GM12878 (cell line): ENCODE measurements around the gene SHC4. TPM values are rescaled to one million over a fixed set of nuclear protein-coding genes. Genes with fewer than 3 reads are reported as not detected.

Experiments used
- ATAC-seq: fragments of 200-7000 bp; cut with Tn5 transposase; 3 replicates; pipeline ENCODE4 v1.9.1; 2020; ENCODE audit warnings: mild to moderate bottlenecking, moderate library complexity
- BruUV-seq: library from RNA; stranded (reverse); fragments of 400-500 nt; replicated peaks from 2 replicates; lab custom pipeline; 2021; lab: Mats Ljungman, UMichigan
- CTCF ChIA-PET: fragments of 300-600 bp; sonication (Branson Sonifier 250); formaldehyde crosslinking; extraction: SDS; loops from one replicate; lab custom pipeline; 2021; ENCODE audit warnings: inconsistent platforms; lab: Yijun Ruan, JAX
- POLR2A ChIA-PET: fragments of 350-600 bp; formaldehyde crosslinking; extraction: SDS; loops from one replicate; lab custom pipeline; 2021; ENCODE audit warnings: inconsistent platforms; lab: Charles Lee
- RAD21 ChIA-PET: fragments of 300-600 bp; sonication (Branson Sonifier 250); formaldehyde crosslinking; loops from one replicate; lab custom pipeline; 2023; ENCODE audit warnings: antibody characterized with exemption; ENCODE audit not compliant: unreplicated experiment; lab: Charles Lee
- SMC1A ChIA-PET: fragments of 300-600 bp; sonication (Branson Sonifier 250); formaldehyde crosslinking; loops from one replicate; lab custom pipeline; 2023; ENCODE audit not compliant: unreplicated experiment, uncharacterized antibody; lab: Charles Lee
- DNase-seq: peaks from one replicate; pipeline ENCODE4 v3.0.0-alpha.2; 2011; ENCODE audit warnings: low read depth, low spot score
- FAIRE-seq: peaks from 3 replicates; lab custom pipeline; 2011; peaks lifted over from hg19 to GRCh38; lab: Jason Lieb, UNC
- H2AFZ ChIP-seq: 2 replicates; pipeline ENCODE4 v1.6.0; 2011; ENCODE audit warnings: low read depth, low read length, control low read depth; ENCODE audit not compliant: control insufficient read depth
- H3K27ac ChIP-seq: 2 replicates; pipeline ENCODE4 v1.5.1; 2011; ENCODE audit warnings: control low read depth; ENCODE audit not compliant: control insufficient read depth, insufficient read depth
- H3K27me3 ChIP-seq, 2 experiments: replicated peaks in 1 of 2; 2 replicates each; pipeline versions ENCODE4 v1.6.0 to v1.6.1; 2011; ENCODE audit warnings: low read length in 1 of 2; ENCODE audit not compliant: control insufficient read depth in 2 of 2, insufficient read depth in 2 of 2
- H3K36me3 ChIP-seq, 2 experiments: 2 replicates each; pipeline ENCODE4 v1.5.1; 2011; ENCODE audit warnings: low read length in 1 of 2; ENCODE audit not compliant: control insufficient read depth in 2 of 2, insufficient read depth in 2 of 2
- H3K4me1 ChIP-seq: 2 replicates; pipeline ENCODE4 v1.6.1; 2011; ENCODE audit warnings: mild to moderate bottlenecking, low read length, moderate library complexity, mixed read lengths; ENCODE audit not compliant: control insufficient read depth, insufficient read depth
- H3K4me2 ChIP-seq: 2 replicates; pipeline ENCODE4 v1.6.0; 2011; ENCODE audit warnings: control low read depth; ENCODE audit not compliant: control insufficient read depth, insufficient read depth
- H3K4me3 ChIP-seq: fragments of 200-600 bp; sonication (generic); 2 replicates; pipeline ENCODE4 v1.5.1; 2016
- H3K79me2 ChIP-seq: 2 replicates; pipeline ENCODE4 v1.6.0; 2011; ENCODE audit warnings: low read length; ENCODE audit not compliant: control insufficient read depth, insufficient read depth
- H3K9ac ChIP-seq: 2 replicates; pipeline ENCODE4 v1.8.0; 2011; ENCODE audit warnings: low read length, control low read depth, mixed read lengths; ENCODE audit not compliant: control insufficient read depth, insufficient read depth
- H3K9me3 ChIP-seq: replicated peaks from 3 replicates; pipeline ENCODE4 v1.5.1; 2011; ENCODE audit warnings: mild to moderate bottlenecking, low read length; ENCODE audit not compliant: control insufficient read depth, insufficient read depth
- H4K20me1 ChIP-seq: 2 replicates; pipeline ENCODE4 v1.6.0; 2011; ENCODE audit not compliant: control insufficient read depth, insufficient read depth
- CBX5 ChIP-seq: sonication (generic); IDR thresholded peaks from 2 replicates; pipeline ENCODE4 v1.6.1; 2016; ENCODE audit warnings: low read depth, moderate library complexity, mild to moderate bottlenecking, inconsistent platforms
- CEBPB ChIP-seq, 2 experiments: fragments of 150-350 bp in 1 of 2; IDR thresholded peaks; 2 replicates each; pipeline ENCODE4 v1.6.1; 2012 to 2014; ENCODE audit warnings: low read depth in 2 of 2, low read length in 2 of 2, borderline replicate concordance in 1 of 2, inconsistent platforms in 1 of 2
- KDM1A ChIP-seq: fragments of 200-600 bp; sonication (generic); IDR thresholded peaks from 2 replicates; pipeline ENCODE4 v1.6.1; 2016; ENCODE audit warnings: borderline replicate concordance
- MTA2 ChIP-seq: fragments of 450-650 bp; IDR thresholded peaks from 2 replicates; pipeline ENCODE4 v1.6.1; 2016; ENCODE audit warnings: low read depth, mild to moderate bottlenecking, moderate library complexity
- RAD51 ChIP-seq: fragments of 450-650 bp; IDR thresholded peaks from 2 replicates; pipeline ENCODE4 v1.6.1; 2016; ENCODE audit warnings: moderate library complexity, mild to moderate bottlenecking, inconsistent platforms
- SMAD1 ChIP-seq: fragments of 450-650 bp; IDR thresholded peaks from 2 replicates; pipeline ENCODE4 v1.6.1; 2018; ENCODE audit warnings: mild to moderate bottlenecking, low read depth; ENCODE audit not compliant: partially characterized antibody
- in situ Hi-C: fragments of 300-500 bp; cut with MboI; formaldehyde crosslinking; loops from 9 replicates; pipeline ENCODE4 v1.14.3; 2018; ENCODE audit warnings: mixed read lengths
- intact Hi-C: fragments of 100-400 bp; cut with micrococcal nuclease; formaldehyde crosslinking; loops from one replicate; pipeline ENCODE4 v1.14.2; 2022; ENCODE audit not compliant: unreplicated experiment
- polyA plus RNA-seq, 11 experiments: library from polyadenylated mRNA; depleted of rRNA in 4 of 11; unstranded in 6 of 11; stranded (reverse) in 5 of 11; fragments of >200 nt; fragmentation: Nextera tagmentation in 4 of 11; fragmentation: Illumina TruSeq in 1 of 11; extraction: Ambion mirVana in 4 of 11; extraction: Trizol in 1 of 11; gene quantifications; 1 replicate in 1 of 11; 2 replicates in 10 of 11; pipeline versions ENCODE4 v1.2.1 to v1.2.3, GENCODE V29; 2011 to 2016; ENCODE audit warnings: inconsistent platforms in 2 of 11, missing spikeins in 2 of 11, low read depth in 1 of 11
- total RNA-seq, 4 experiments: library from RNA; depleted of rRNA in 3 of 4; stranded (reverse); fragments of >200 nt in 3 of 4; fragmentation: Illumina TruSeq in 1 of 4; extraction: Trizol in 1 of 4; gene quantifications; 2 replicates each; pipeline versions ENCODE4 v1.2.1 to v1.2.3, GENCODE V29; 2013 to 2021
- TF ChIP-seq, protein P1 (sequence below): IDR thresholded peaks from 2 replicates; pipeline ENCODE4 v1.6.1; 2011; ENCODE audit warnings: borderline replicate concordance, low read depth, mild to moderate bottlenecking, moderate library complexity, low read length; ENCODE audit not compliant: insufficient read depth, poor library complexity, severe bottlenecking
- TF ChIP-seq, protein P2 (sequence below): IDR thresholded peaks from 2 replicates; pipeline ENCODE4 v1.6.1; 2012; ENCODE audit warnings: mild to moderate bottlenecking, low read depth, low read length
- TF ChIP-seq, protein P3 (sequence below): fragments of 450-650 bp; IDR thresholded peaks from 2 replicates; pipeline ENCODE4 v1.6.1; 2017; ENCODE audit warnings: mild to moderate bottlenecking, moderate library complexity
- TF ChIP-seq, protein P4 (sequence below): fragments of 450-650 bp; IDR thresholded peaks from 2 replicates; pipeline ENCODE4 v1.6.1; 2018; ENCODE audit warnings: mild to moderate bottlenecking, low read depth, moderate library complexity; ENCODE audit not compliant: partially characterized antibody

The SHC4 gene
- total and polyA plus RNA-seq, 10 of the 15 experiments (the other 5 are each of a cell fraction or from before 2014, with no cell fraction given) = 0.04 to 0.87 (median 0.14) TPM

DNA sequence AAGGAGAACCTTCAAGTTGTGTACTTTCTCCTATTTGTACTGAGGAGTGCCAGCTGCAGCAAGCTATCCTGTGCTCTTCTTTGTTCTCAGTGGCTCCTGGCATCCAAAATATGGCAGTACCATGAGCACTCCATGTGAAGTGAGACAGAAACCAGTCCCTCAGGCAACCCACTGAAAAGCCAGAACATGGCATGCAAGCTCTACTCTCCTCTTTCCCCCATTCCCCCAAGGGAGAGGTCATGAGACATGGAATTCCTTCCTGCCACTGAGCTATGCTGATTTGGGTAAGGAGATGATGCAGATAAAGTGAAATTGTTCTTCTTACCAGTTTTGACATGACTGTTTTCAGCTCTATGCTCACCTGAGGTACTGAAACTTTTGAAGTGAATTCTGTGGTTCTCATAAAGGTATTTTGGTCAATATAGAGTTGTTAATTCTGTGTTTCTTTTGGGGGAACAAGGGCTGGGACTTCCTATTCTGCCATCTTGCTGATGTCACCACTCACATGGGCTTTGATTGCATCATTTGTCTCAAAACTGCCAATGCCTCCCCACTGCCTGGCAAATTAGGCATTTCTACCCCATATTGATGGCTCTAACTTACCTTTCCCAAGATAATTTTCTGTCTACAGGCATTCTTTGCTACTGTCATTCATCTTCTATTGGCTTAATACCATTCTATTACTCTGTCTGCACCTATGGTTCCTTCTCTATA lies 130.0 kb downstream of the SHC4 start:
- POLR2A ChIA-PET = no interaction called here
- no peaks in the 10 kb centered on the region for H4K20me1 ChIP-seq
- H3K4me2 ChIP-seq = no peak overlapping the region
- H3K4me3 ChIP-seq = no peak overlapping the region
- TF ChIP-seq KDM1A = no peak
- TF ChIP-seq, protein P1, sequence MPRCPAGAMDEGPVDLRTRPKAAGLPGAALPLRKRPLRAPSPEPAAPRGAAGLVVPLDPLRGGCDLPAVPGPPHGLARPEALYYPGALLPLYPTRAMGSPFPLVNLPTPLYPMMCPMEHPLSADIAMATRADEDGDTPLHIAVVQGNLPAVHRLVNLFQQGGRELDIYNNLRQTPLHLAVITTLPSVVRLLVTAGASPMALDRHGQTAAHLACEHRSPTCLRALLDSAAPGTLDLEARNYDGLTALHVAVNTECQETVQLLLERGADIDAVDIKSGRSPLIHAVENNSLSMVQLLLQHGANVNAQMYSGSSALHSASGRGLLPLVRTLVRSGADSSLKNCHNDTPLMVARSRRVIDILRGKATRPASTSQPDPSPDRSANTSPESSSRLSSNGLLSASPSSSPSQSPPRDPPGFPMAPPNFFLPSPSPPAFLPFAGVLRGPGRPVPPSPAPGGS = no peak
- TF ChIP-seq, protein P2, sequence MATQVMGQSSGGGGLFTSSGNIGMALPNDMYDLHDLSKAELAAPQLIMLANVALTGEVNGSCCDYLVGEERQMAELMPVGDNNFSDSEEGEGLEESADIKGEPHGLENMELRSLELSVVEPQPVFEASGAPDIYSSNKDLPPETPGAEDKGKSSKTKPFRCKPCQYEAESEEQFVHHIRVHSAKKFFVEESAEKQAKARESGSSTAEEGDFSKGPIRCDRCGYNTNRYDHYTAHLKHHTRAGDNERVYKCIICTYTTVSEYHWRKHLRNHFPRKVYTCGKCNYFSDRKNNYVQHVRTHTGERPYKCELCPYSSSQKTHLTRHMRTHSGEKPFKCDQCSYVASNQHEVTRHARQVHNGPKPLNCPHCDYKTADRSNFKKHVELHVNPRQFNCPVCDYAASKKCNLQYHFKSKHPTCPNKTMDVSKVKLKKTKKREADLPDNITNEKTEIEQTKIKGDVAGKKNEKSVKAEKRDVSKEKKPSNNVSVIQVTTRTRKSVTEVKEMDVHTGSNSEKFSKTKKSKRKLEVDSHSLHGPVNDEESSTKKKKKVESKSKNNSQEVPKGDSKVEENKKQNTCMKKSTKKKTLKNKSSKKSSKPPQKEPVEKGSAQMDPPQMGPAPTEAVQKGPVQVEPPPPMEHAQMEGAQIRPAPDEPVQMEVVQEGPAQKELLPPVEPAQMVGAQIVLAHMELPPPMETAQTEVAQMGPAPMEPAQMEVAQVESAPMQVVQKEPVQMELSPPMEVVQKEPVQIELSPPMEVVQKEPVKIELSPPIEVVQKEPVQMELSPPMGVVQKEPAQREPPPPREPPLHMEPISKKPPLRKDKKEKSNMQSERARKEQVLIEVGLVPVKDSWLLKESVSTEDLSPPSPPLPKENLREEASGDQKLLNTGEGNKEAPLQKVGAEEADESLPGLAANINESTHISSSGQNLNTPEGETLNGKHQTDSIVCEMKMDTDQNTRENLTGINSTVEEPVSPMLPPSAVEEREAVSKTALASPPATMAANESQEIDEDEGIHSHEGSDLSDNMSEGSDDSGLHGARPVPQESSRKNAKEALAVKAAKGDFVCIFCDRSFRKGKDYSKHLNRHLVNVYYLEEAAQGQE = no peak
- TF ChIP-seq SMAD1 = no peak
- no peak for TF ChIP-seq CEBPB (IDR thresholded peaks at IDR 0.05; ENCODE audit: borderline replicate concordance in 1 of 2, low read depth in 2 of 2, low read length in 2 of 2)
- TF ChIP-seq RAD51 = no peak
- TF ChIP-seq CBX5 = no peak
- TF ChIP-seq MTA2 = no peak
- TF ChIP-seq, protein P3, sequence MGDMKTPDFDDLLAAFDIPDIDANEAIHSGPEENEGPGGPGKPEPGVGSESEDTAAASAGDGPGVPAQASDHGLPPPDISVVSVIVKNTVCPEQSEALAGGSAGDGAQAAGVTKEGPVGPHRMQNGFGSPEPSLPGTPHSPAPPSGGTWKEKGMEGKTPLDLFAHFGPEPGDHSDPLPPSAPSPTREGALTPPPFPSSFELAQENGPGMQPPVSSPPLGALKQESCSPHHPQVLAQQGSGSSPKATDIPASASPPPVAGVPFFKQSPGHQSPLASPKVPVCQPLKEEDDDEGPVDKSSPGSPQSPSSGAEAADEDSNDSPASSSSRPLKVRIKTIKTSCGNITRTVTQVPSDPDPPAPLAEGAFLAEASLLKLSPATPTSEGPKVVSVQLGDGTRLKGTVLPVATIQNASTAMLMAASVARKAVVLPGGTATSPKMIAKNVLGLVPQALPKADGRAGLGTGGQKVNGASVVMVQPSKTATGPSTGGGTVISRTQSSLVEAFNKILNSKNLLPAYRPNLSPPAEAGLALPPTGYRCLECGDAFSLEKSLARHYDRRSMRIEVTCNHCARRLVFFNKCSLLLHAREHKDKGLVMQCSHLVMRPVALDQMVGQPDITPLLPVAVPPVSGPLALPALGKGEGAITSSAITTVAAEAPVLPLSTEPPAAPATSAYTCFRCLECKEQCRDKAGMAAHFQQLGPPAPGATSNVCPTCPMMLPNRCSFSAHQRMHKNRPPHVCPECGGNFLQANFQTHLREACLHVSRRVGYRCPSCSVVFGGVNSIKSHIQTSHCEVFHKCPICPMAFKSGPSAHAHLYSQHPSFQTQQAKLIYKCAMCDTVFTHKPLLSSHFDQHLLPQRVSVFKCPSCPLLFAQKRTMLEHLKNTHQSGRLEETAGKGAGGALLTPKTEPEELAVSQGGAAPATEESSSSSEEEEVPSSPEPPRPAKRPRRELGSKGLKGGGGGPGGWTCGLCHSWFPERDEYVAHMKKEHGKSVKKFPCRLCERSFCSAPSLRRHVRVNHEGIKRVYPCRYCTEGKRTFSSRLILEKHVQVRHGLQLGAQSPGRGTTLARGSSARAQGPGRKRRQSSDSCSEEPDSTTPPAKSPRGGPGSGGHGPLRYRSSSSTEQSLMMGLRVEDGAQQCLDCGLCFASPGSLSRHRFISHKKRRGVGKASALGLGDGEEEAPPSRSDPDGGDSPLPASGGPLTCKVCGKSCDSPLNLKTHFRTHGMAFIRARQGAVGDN = no peak
- TF ChIP-seq, protein P4, sequence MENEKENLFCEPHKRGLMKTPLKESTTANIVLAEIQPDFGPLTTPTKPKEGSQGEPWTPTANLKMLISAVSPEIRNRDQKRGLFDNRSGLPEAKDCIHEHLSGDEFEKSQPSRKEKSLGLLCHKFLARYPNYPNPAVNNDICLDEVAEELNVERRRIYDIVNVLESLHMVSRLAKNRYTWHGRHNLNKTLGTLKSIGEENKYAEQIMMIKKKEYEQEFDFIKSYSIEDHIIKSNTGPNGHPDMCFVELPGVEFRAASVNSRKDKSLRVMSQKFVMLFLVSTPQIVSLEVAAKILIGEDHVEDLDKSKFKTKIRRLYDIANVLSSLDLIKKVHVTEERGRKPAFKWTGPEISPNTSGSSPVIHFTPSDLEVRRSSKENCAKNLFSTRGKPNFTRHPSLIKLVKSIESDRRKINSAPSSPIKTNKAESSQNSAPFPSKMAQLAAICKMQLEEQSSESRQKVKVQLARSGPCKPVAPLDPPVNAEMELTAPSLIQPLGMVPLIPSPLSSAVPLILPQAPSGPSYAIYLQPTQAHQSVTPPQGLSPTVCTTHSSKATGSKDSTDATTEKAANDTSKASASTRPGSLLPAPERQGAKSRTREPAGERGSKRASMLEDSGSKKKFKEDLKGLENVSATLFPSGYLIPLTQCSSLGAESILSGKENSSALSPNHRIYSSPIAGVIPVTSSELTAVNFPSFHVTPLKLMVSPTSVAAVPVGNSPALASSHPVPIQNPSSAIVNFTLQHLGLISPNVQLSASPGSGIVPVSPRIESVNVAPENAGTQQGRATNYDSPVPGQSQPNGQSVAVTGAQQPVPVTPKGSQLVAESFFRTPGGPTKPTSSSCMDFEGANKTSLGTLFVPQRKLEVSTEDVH = no peak
- TF ChIP-seq, all 136 proteins: peak for 0
- H3K4me1 ChIP-seq = no peaks in the 10 kb centered on the region
- intact Hi-C loops = no loop called here
- in situ Hi-C loops = no loop called here
- ATAC-seq (no peak), DNase-seq (no peak), FAIRE-seq (no peak)
- H2AFZ ChIP-seq = no peak overlapping the region
- H3K27ac ChIP-seq = no peak overlapping the region
- RAD21 ChIA-PET = no interaction called here
- no TSS peak for BruUV-seq
- H3K9me3 ChIP-seq = no peaks in the 10 kb centered on the region; the same call in 2 of the 3 replicates
- SMC1A ChIA-PET = no interaction called here
- no peaks in the 10 kb centered on the region for H3K36me3 ChIP-seq
- no peak overlapping the region for H3K9ac ChIP-seq
- no peaks in the 10 kb centered on the region for H3K79me2 ChIP-seq
- no peaks in the 10 kb centered on the region for H3K27me3 ChIP-seq
- CTCF ChIA-PET = no interaction called here
